NT2/D1 (cell line): Measurements from ENCODE around the gene GIGYF1.
"Not testable (repeated sequence)": the region's sequence is repeated elsewhere in the genome, so short reads cannot be mapped to it uniquely, and the experiment has no call there.

ENCODE experiments used
- DNase-seq: peaks from one replicate; pipeline ENCODE4 v3.0.0-alpha.2; 2011; ENCODE audit warnings: low read depth, low spot score
- H3K27me3 ChIP-seq: 2 replicates; pipeline ENCODE4 v1.6.0; 2011; ENCODE audit warnings: mild to moderate bottlenecking; ENCODE audit not compliant: insufficient read length, insufficient read depth
- H3K36me3 ChIP-seq: 2 replicates; pipeline ENCODE4 v1.6.1; 2011; ENCODE audit warnings: mild to moderate bottlenecking, low read length, mixed read lengths; ENCODE audit not compliant: insufficient read depth, insufficient read length
- H3K4me1 ChIP-seq: 2 replicates; pipeline ENCODE4 v1.5.1; 2011; ENCODE audit not compliant: insufficient read depth, insufficient read length
- H3K4me3 ChIP-seq: 2 replicates; pipeline ENCODE4 v1.5.1; 2011; ENCODE audit warnings: low read depth; ENCODE audit not compliant: insufficient read length
- H3K9ac ChIP-seq: 2 replicates; pipeline ENCODE4 v1.6.0; 2011; ENCODE audit warnings: low read depth; ENCODE audit not compliant: insufficient read length
- H3K9me3 ChIP-seq: 2 replicates; pipeline ENCODE4 v1.5.1; 2011; ENCODE audit warnings: mild to moderate bottlenecking, low read length; ENCODE audit not compliant: insufficient read depth
- SUZ12 ChIP-seq: IDR thresholded peaks from 2 replicates; pipeline ENCODE4 v1.6.1; 2011; ENCODE audit not compliant: insufficient read length, insufficient read depth; ENCODE audit errors: extremely low read depth
- YY1 ChIP-seq: IDR thresholded peaks from 2 replicates; pipeline ENCODE4 v1.6.1; 2011; ENCODE audit not compliant: insufficient read length, insufficient read depth
- ZNF274 ChIP-seq: IDR thresholded peaks from 2 replicates; pipeline ENCODE4 v1.6.1; 2011; ENCODE audit warnings: mild to moderate bottlenecking, low read depth, low read length

GIGYF1 gene

GRCh38 chr7:100726996-100727761, 33.1 kb upstream of the GIGYF1 start:
- no peak overlapping the region for H3K9ac ChIP-seq
- no peak overlapping the region for H3K4me3 ChIP-seq
- no peaks in the 10 kb centered on the region for H3K36me3 ChIP-seq
- no peak for DNase-seq
- no peaks in the 10 kb centered on the region for H3K4me1 ChIP-seq
- peaks cover 13% of the 10 kb centered on the region for H3K27me3 ChIP-seq
- TF ChIP-seq ZNF274 (no peak), SUZ12 (no peak), YY1 (no peak)
- no peaks in the 10 kb centered on the region for H3K9me3 ChIP-seq

GRCh38 chr7:100724364-100724763, 30.3 kb upstream of the GIGYF1 start:
- H3K27me3 ChIP-seq = peaks cover 40% of the 10 kb centered on the region
- not testable (repeated sequence) for H3K9ac ChIP-seq, H3K9me3 ChIP-seq, H3K4me3 ChIP-seq, H3K36me3 ChIP-seq, DNase-seq, H3K4me1 ChIP-seq

GRCh38 chr7:100723732-100724275, 29.8 kb upstream of the GIGYF1 start:
- Histone ChIP-seq H3K9ac (no peak overlapping the region), H3K4me3 (no peak overlapping the region), H3K4me1 (peaks cover 4% of the 10 kb centered on the region), H3K36me3 (no peaks in the 10 kb centered on the region), H3K27me3 (peaks cover 41% of the 10 kb centered on the region), H3K9me3 (no peaks in the 10 kb centered on the region)
- no peak for DNase-seq
- TF ChIP-seq ZNF274 = no peak

- no peak for DNase-seq
- peaks cover 4% of the 10 kb centered on the region for H3K4me1 ChIP-seq
- TF ChIP-seq SUZ12 = no peak
- no peak for TF ChIP-seq YY1
- TF ChIP-seq ZNF274 = no peak
- no peak overlapping the region for H3K9ac ChIP-seq
- H3K27me3 ChIP-seq = peaks cover 41% of the 10 kb centered on the region
- no peaks in the 10 kb centered on the region for H3K36me3 ChIP-seq
- H3K9me3 ChIP-seq = no peaks in the 10 kb centered on the region; the same call in 1 of the 2 replicates
- no peak overlapping the region for H3K4me3 ChIP-seq
Observed at GRCh38 chr7:100722480-100723212, 28.6 kb upstream of the GIGYF1 start.

- peaks cover 4% of the 10 kb centered on the region for H3K4me1 ChIP-seq
- H3K9me3 ChIP-seq = no peaks in the 10 kb centered on the region; the same call in 1 of the 2 replicates
- TF ChIP-seq SUZ12 = no peak
- no peak for TF ChIP-seq YY1
- TF ChIP-seq ZNF274 = no peak
- H3K9ac ChIP-seq = peak overlapping the region; percentile 56
- no peak overlapping the region for H3K4me3 ChIP-seq
- no peak for DNase-seq
- peaks cover 41% of the 10 kb centered on the region for H3K27me3 ChIP-seq
- no peaks in the 10 kb centered on the region for H3K36me3 ChIP-seq
Observed at GRCh38 chr7:100721505-100721812, 27.4 kb upstream of the GIGYF1 start.

- Histone ChIP-seq H3K4me3 (peak overlapping the region; percentile 39), H3K36me3 (no peaks in the 10 kb centered on the region), H3K9ac (peak overlapping the region; percentile 64), H3K27me3 (peaks cover 41% of the 10 kb centered on the region), H3K4me1 (peaks cover 4% of the 10 kb centered on the region), H3K9me3 (no peaks in the 10 kb centered on the region; the same call in 1 of the 2 replicates)
- no peak for TF ChIP-seq SUZ12
- no peak for TF ChIP-seq YY1
- no peak for TF ChIP-seq ZNF274
- no peak for DNase-seq
Observed at GRCh38 chr7:100720671-100721504, 26.8 kb upstream of the GIGYF1 start.

GRCh38 chr7:100720279-100720670, 26.2 kb upstream of the GIGYF1 start, which contains the start of gene EPO:
TSS of gene EPO (plus strand) at chr7:100720468. CDS start at chr7:100720981, 513 bp downstream.
- TF ChIP-seq SUZ12 (no peak), ZNF274 (no peak), YY1 (no peak)
- DNase-seq = no peak
- H3K4me1 ChIP-seq = peaks cover 4% of the 10 kb centered on the region
- no peaks in the 10 kb centered on the region for H3K36me3 ChIP-seq
- H3K27me3 ChIP-seq = peaks cover 41% of the 10 kb centered on the region
- H3K4me3 ChIP-seq = peak within 1 kb of the TSS; percentile 39
- H3K9me3 ChIP-seq = no peaks in the 10 kb centered on the region; the same call in 1 of the 2 replicates
- H3K9ac ChIP-seq = peak within 1 kb of the TSS; percentile 64
